GM21447 (cell line): ENCODE measurements around the gene PCDHA5.
"Not testable (repeated sequence)": the region's sequence is repeated elsewhere in the genome, so short reads cannot be mapped to it uniquely, and the experiment has no call there.

ENCODE experiments used
- ATAC-seq: cut with Tn5 transposase; IDR thresholded peaks from one replicate; pipeline ENCODE4 v1.9.1; 2021; ENCODE audit not compliant: unreplicated experiment

Gene PCDHA5

DNA sequence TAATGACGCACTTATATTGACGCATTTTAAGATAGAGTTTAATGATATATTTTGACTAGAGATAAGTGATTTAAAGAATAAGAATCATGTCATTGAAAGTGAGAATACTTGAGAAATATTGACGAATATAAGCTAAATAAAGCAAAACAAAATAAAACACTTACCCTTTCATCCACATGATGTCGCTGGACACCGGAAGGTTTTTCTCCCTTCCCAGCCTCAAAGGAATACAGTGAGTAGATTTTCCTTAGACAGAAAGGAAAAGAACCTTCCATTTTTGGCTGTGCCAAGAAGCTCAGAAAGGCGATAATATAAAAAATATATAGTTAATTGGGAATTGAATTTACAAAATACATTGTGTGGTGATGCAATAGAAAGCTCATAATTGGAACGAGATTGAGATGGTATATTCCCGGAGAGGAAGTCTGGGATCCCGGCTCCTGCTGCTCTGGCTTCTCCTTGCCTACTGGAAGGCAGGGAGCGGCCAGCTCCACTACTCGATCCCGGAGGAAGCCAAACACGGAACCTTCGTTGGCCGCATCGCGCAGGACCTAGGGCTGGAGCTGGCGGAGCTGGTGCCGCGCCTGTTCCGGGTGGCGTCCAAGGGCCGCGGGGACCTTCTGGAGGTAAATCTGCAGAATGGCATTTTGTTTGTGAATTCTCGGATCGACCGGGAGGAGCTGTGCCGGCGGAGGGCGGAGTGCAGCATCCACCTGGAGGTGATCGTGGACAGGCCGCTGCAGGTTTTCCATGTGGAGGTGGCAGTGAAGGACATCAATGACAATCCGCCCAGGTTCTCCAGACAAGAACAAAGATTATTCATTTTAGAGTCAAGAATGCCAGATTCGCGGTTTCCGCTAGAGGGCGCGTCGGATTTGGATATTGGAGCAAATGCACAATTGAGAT is at the start of gene PCDHA5:
Gene PCDHA5 (plus strand): TSS at position 239 of the 906 bp plus-strand sequence.
- ATAC-seq: no peak

DNA sequence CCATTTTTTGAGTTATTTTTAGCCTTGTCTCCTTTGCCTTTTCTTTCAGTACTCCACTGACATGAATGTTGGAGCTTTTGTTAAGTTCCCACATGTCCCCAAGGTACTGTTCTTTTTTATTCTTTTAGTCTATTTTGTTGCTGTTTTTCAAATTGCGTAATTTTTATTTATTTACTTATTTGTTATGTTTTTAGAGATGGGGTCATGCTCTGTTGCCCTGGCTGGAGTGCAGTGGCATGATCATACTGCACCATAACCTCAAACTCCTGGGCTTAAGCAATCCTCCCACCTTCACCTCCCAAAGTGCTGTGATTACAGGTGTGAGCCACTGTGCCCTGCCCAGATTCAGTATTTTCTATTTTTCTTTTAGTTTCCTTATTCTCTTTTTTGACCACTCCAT is 40.9 kb upstream of the PCDHA5 start:
- no peak for ATAC-seq

GRCh38 chr5:140785905-140786686 is 35.3 kb upstream of the PCDHA5 start, which contains the start of gene PCDHA1:
PCDHA1 (plus strand) TSS chr5:140786140.
- ATAC-seq: no peak

DNA sequence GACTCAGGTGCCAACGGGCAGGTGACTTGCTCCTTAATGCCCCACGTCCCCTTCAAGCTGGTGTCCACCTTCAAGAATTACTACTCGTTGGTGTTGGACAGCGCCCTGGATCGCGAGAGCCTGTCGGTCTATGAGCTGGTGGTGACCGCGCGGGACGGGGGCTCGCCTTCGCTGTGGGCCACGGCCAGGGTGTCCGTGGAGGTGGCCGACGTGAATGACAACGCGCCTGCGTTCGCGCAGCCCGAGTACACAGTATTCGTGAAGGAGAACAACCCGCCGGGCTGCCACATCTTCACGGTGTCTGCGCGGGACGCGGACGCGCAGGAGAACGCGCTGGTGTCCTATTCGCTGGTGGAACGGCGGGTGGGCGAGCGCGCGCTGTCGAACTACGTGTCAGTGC is 34.0 kb upstream of the PCDHA5 start:
- not testable (repeated sequence) for ATAC-seq

GRCh38 chr5:140787849-140788504 is 33.4 kb upstream of the PCDHA5 start:
- not testable (repeated sequence) for ATAC-seq

DNA sequence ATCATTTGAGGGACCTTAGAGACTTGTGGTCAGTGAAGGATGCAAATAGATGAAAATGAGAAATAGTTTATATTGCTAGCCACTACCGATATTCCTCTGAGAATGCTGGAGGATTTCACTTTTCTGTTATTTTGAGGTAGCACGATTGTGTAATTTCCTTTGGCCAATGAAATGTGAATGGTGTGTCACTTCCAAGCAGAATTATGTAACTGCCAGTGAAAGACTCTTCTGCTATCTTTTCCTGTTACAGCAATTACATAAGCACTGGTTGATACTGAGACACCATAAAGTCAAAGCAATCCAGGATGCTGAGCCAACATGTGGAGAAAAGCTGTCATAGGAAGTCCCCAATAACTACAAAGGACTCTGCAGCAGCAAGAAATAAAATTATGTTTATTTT is 30.3 kb upstream of the PCDHA5 start:
- no peak for ATAC-seq

GRCh38 chr5:140794595-140795258 is 26.7 kb upstream of the PCDHA5 start, which contains the start of gene PCDHA2:
PCDHA2 (plus strand) TSS chr5:140794852.
- no peak for ATAC-seq

DNA sequence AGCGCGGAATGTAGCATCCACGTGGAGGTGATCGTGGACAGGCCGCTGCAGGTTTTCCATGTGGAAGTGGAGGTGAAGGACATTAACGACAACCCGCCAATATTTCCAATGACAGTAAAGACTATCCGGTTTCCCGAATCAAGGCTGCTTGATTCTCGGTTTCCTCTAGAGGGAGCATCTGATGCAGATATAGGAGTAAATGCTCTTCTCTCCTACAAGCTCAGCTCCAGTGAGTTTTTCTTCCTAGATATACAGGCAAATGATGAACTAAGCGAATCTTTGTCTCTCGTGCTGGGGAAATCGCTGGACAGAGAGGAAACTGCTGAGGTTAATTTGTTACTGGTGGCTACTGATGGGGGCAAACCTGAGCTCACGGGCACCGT is 26.2 kb upstream of the PCDHA5 start:
- no peak for ATAC-seq

DNA sequence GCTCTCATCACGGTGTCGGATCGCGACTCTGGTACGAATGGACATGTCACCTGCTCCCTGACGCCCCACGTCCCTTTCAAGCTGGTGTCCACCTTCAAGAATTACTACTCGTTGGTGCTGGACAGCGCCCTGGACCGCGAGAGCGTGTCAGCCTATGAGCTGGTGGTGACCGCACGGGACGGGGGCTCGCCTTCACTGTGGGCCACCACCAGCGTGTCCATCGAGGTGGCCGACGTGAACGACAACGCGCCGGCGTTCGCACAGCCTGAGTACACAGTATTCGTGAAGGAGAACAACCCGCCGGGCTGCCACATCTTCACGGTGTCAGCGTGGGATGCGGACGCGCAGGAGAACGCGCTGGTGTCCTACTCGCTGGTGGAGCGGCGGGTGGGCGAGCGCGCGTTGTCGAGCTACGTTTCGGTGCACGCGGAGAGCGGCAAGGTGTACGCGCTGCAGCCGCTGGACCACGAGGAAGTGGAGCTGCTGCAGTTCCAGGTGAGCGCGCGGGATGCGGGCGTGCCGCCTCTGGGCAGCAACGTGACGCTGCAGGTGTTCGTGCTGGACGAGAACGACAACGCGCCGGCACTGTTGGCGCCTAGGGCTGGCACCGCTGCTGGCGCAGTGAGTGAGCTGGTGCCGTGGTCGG is 25.2 kb upstream of the PCDHA5 start:
- ATAC-seq: not testable (repeated sequence)

GRCh38 chr5:140796718-140797095 is 24.7 kb upstream of the PCDHA5 start:
- no peak for ATAC-seq

DNA sequence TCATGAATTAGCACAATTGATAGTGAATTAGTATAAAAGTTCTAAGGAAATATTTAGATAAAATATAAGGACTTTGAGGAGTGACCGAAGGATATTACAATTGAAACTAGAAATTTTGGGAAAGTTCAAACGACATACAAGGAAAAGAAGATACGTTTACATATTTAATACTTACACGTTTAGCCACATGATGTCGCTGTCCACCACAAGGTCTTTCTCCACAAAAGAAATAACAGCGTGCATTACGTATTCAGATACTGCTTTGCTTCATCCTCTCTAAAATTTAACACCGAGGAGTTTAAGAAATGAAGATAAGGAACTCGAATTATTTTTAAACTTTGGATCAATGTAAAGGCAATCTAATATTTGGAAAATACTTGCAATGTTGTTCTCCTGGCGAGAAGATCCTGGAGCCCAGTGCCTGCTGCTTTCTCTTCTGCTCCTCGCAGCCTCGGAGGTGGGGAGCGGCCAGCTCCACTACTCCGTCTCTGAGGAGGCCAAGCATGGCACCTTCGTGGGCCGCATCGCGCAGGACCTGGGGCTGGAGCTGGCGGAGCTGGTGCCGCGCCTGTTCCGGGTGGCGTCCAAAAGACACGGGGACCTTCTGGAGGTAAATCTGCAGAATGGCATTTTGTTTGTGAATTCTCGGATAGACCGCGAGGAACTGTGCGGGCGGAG is 20.5 kb upstream of the PCDHA5 start, which contains the start of gene PCDHA3:
Gene PCDHA3 (plus strand): TSS at position 242 of the 678 bp plus-strand sequence.
- no peak for ATAC-seq

GRCh38 chr5:140801494-140801841 is 19.9 kb upstream of the PCDHA5 start:
- no peak for ATAC-seq

DNA sequence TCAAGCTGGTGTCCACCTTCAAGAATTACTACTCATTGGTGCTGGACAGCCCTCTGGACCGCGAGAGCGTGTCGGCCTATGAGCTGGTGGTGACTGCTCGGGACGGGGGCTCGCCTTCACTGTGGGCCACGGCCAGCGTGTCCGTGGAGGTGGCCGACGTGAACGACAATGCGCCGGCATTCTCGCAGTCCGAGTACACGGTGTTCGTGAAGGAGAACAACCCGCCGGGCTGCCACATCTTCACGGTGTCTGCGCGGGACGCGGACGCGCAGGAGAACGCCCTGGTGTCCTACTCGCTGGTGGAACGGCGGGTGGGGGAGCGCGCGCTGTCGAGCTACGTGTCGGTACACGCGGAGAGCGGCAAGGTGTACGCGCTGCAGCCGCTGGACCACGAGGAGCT is 19.0 kb upstream of the PCDHA5 start:
- ATAC-seq: not testable (repeated sequence)

GRCh38 chr5:140802781-140803271 is 18.6 kb upstream of the PCDHA5 start:
- ATAC-seq: no peak

- ATAC-seq: no peak
Observed at GRCh38 chr5:140806834-140807775, 14.3 kb upstream of the PCDHA5 start, which contains the start of gene PCDHA4. PCDHA4 (plus strand) TSS chr5:140807068.

GRCh38 chr5:140808241-140808888 is 13.0 kb upstream of the PCDHA5 start:
- not testable (repeated sequence) for ATAC-seq

GRCh38 chr5:140808889-140809291 is 12.5 kb upstream of the PCDHA5 start:
- no peak for ATAC-seq

- no peak for ATAC-seq
Observed at GRCh38 chr5:140822281-140822629, 842 bp downstream of the PCDHA5 start.
